Gastroesophageal sphincter (tissue), 3 donors: ENCODE measurements around the gene STIMATE.

Experiments used
- CTCF ChIP-seq, 4 experiments: fragments of 200-600 bp in 2 of 4; fragments of 450-650 bp in 2 of 4; sonication (generic) in 1 of 4; IDR thresholded peaks; one replicate each; pipeline ENCODE4 v1.5.1; 2017 to 2019; ENCODE audit warnings: antibody characterized with exemption in 4 of 4, mild to moderate bottlenecking in 2 of 4, moderate library complexity in 2 of 4
- POLR2A ChIP-seq, 2 donors: fragments of 450-650 bp; IDR thresholded peaks; one replicate each; pipeline ENCODE4 v1.6.1; 2017; ENCODE audit warnings: antibody characterized with exemption in 2 of 2, mild to moderate bottlenecking in 2 of 2, moderate library complexity in 1 of 2
- POLR2AphosphoS5 ChIP-seq: sonication (generic); formaldehyde crosslinking; IDR thresholded peaks from one replicate; pipeline ENCODE4 v1.6.1; 2017; ENCODE audit warnings: antibody characterized with exemption

- TF ChIP-seq POLR2A (IDR thresholded peaks at IDR 0.05) (no peak), CTCF (IDR thresholded peaks at IDR 0.05) (no peak), POLR2AphosphoS5 (no peak)
These were observed 26.6 kb upstream of the STIMATE start for GRCh38 chr3:52923963-52924362.
